Hepatocyte (in vitro differentiated cells): Measurements from ENCODE around the gene DIAPH3.

Experiments used
- EZH2 ChIP-seq: fragments of 200-600 bp; sonication (generic); IDR thresholded peaks from 2 replicates; pipeline ENCODE4 v1.6.1; 2016; ENCODE audit warnings: antibody characterized with exemption, mild to moderate bottlenecking, borderline replicate concordance
- EZH2phosphoT487 ChIP-seq: fragments of 200-600 bp; sonication (generic); IDR thresholded peaks from one replicate; pipeline ENCODE4 v1.6.1; 2018; ENCODE audit warnings: antibody characterized with exemption, mild to moderate bottlenecking, low read depth, moderate library complexity; ENCODE audit not compliant: unreplicated experiment, severe bottlenecking
- TF ChIP-seq, protein P1 (sequence below): fragments of 200-600 bp; sonication (generic); IDR thresholded peaks from 2 replicates; pipeline ENCODE4 v1.5.1; 2016; ENCODE audit warnings: antibody characterized with exemption, mild to moderate bottlenecking; ENCODE audit not compliant: poor library complexity

DNA sequence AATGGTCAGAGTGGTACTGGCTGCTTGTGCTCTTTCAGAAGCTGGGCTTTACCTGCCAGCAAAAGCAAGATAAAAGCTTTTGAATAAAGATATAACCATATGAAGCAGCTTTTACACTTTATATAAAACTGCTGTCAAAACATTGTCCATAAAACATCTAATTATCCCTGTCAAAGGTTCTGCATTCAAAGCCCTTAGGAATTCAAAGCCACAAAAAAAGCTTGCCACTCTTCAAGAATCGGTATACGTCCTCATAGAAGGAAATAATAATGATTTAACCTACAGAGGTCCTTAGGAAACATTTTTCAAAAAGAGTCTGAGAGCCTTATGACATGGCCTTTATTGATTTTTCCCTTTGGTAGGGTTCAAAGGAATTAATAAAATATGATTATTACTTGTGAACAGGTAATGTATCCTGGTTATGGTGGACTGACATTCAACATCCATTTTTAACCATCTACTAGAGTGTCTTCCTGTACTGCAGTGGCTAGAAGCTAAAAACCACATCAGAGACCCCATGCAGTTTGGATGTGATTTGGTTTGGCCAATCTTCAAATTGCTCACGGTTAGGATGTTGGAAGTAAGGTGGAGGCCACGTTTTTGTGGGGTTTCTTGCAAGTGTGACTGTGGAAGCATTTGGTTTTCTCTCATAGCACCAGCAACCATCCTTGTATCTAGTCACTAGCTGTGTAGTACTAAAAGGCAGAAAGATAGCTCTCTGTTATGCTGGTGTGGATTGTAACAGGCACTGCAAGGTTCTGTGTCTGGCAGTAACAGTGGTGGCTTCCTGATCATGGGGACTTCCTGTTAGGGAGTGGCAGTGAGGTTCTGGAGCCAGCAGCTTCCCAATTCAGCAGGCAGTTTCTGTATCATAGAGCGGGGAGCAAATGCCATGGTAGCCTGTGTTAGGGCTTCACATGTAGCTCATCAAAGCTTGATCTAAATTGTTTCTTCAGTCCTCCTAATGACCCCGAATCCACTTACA lies 441.5 kb downstream of the DIAPH3 start:
- TF ChIP-seq, protein P1, sequence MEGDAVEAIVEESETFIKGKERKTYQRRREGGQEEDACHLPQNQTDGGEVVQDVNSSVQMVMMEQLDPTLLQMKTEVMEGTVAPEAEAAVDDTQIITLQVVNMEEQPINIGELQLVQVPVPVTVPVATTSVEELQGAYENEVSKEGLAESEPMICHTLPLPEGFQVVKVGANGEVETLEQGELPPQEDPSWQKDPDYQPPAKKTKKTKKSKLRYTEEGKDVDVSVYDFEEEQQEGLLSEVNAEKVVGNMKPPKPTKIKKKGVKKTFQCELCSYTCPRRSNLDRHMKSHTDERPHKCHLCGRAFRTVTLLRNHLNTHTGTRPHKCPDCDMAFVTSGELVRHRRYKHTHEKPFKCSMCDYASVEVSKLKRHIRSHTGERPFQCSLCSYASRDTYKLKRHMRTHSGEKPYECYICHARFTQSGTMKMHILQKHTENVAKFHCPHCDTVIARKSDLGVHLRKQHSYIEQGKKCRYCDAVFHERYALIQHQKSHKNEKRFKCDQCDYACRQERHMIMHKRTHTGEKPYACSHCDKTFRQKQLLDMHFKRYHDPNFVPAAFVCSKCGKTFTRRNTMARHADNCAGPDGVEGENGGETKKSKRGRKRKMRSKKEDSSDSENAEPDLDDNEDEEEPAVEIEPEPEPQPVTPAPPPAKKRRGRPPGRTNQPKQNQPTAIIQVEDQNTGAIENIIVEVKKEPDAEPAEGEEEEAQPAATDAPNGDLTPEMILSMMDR, result no peak
- TF ChIP-seq EZH2 (no peak), EZH2phosphoT487 (no peak)
